Omental fat pad (tissue), 4 donors: Measurements from ENCODE around the gene MAST4. TPM values are rescaled to one million over a fixed set of nuclear protein-coding genes. Genes with fewer than 3 reads are reported as not detected.

Source experiments
- ATAC-seq: fragments of 150-250 bp; one replicate; pipeline ENCODE4 v1.9.1; 2016; ENCODE audit warnings: mild to moderate bottlenecking, moderate library complexity; ENCODE audit not compliant: low FRiP score
- DNase-seq: peaks from one replicate; pipeline ENCODE4 v3.0.0-alpha.2; 2019; ENCODE audit warnings: low spot score
- CTCF ChIP-seq, 3 donors: fragments of 450-650 bp; IDR thresholded peaks; one replicate each; pipeline ENCODE4 v1.5.1; 2016 to 2017; ENCODE audit warnings: antibody characterized with exemption in 3 of 3, mild to moderate bottlenecking in 3 of 3, moderate library complexity in 2 of 3
- total RNA-seq, 4 donors: library from RNA; depleted of rRNA; stranded (reverse); fragments of >200 nt; gene quantifications; one replicate each; pipeline ENCODE4 v1.1.0, GENCODE V29; 2016

The MAST4 gene
- total RNA-seq, 4 donors from 2014 or later, result 52.2 to 76.8 (median 57.3) TPM

- DNase-seq (no peak), ATAC-seq (no peak)
- no peak for TF ChIP-seq CTCF (IDR thresholded peaks at IDR 0.05)
Measured at GRCh38 chr5:67183859-67184258, 587.7 kb downstream of the MAST4 start.

GRCh38 chr5:67187006-67187715 is 591.0 kb downstream of the MAST4 start:
- DNase-seq, result no peak
- TF ChIP-seq CTCF (IDR thresholded peaks at IDR 0.05), result no peak
- no peak for ATAC-seq

GRCh38 chr5:67188274-67189078 is 592.3 kb downstream of the MAST4 start:
- ATAC-seq (no peak), DNase-seq (no peak)
- no peak for TF ChIP-seq CTCF (IDR thresholded peaks at IDR 0.05)

DNA sequence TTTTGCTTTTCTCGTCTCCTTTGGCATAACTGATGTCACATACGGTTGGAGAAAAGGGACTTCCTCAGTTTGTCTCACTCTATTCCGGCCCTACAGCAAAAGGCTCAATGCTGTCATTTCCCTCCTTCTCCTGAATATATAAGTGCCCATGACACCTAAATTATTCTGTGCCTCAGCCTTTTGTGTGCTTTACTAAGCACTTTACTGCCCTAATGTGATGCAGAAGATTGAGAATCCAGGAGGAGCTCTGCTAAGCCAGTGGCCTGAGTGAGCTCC is 592.8 kb downstream of the MAST4 start:
- no peak for TF ChIP-seq CTCF (IDR thresholded peaks at IDR 0.05)
- DNase-seq, result no peak
- ATAC-seq, result no peak

- no peak for DNase-seq
- no peak for TF ChIP-seq CTCF (IDR thresholded peaks at IDR 0.05)
- no peak for ATAC-seq
Measured at GRCh38 chr5:67189931-67190330, 593.7 kb downstream of the MAST4 start.

DNA sequence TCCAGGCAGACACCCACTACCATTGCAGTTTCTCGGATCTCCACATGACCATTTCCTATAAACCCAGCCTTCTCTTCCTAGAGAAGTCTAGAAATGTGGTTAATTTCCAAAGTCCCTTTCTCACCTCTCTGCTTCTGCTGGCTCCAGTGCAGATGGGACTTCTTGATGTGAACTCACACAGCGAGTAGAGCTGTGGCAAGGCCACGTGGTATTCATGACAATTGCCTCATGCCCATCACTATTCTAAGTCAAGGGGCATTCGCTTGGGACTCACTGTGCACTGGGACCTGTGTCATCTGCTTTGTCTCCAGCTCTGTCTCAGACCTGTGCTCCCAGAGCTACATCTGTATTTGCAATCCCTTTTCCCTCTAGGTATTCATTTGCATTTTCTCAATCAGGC is 594.2 kb downstream of the MAST4 start:
- DNase-seq, result no peak
- no peak for TF ChIP-seq CTCF (IDR thresholded peaks at IDR 0.05)
- ATAC-seq, result no peak

- DNase-seq (no peak), ATAC-seq (no peak)
- no peak for TF ChIP-seq CTCF (IDR thresholded peaks at IDR 0.05)
Measured at GRCh38 chr5:67190861-67191260, 594.7 kb downstream of the MAST4 start.
